Trophoblast cell (in vitro differentiated cells and primary cell): ENCODE data around the gene ZBTB7C.
A peak's percentile ranks its signal among the peaks of the same experiment; 100 is the strongest.

Experiments
- DNase-seq, 2 donors: peaks; one replicate each; pipeline ENCODE4 v3.0.0-alpha.2; 2016
- H2AFZ ChIP-seq: 2 replicates; pipeline ENCODE4 v1.6.1; 2013; ENCODE audit warnings: low read length, moderate library complexity, mild to moderate bottlenecking; ENCODE audit not compliant: insufficient read depth, poor library complexity
- H2AK5ac ChIP-seq: 2 replicates; pipeline ENCODE4 v1.6.1; 2013; ENCODE audit warnings: mild to moderate bottlenecking, low read length
- H2BK120ac ChIP-seq: 2 replicates; pipeline ENCODE4 v1.6.1; 2013; ENCODE audit warnings: low read length, mild to moderate bottlenecking, moderate library complexity; ENCODE audit not compliant: insufficient read depth, poor library complexity
- H2BK12ac ChIP-seq: 2 replicates; pipeline ENCODE4 v1.6.1; 2013; ENCODE audit warnings: mild to moderate bottlenecking, low read length, moderate library complexity
- H2BK5ac ChIP-seq: 2 replicates; pipeline ENCODE4 v1.6.1; 2013; ENCODE audit warnings: low read length, low read depth, moderate library complexity, mild to moderate bottlenecking; ENCODE audit not compliant: poor library complexity
- H3K14ac ChIP-seq: 2 replicates; pipeline ENCODE4 v1.6.1; 2013; ENCODE audit warnings: mild to moderate bottlenecking, low read length
- H3K18ac ChIP-seq: 2 replicates; pipeline ENCODE4 v1.6.1; 2013; ENCODE audit warnings: mild to moderate bottlenecking, low read length
- H3K23ac ChIP-seq: 2 replicates; pipeline ENCODE4 v1.6.1; 2013; ENCODE audit warnings: low read length
- H3K27ac ChIP-seq: 2 replicates; pipeline ENCODE4 v1.5.1; 2013; ENCODE audit warnings: low read depth, mild to moderate bottlenecking, inconsistent platforms, low read length, moderate library complexity
- H3K27me3 ChIP-seq: 2 replicates; pipeline ENCODE4 v1.6.1; 2013; ENCODE audit warnings: inconsistent platforms, mild to moderate bottlenecking, low read length, moderate library complexity; ENCODE audit not compliant: insufficient read depth
- H3K36me3 ChIP-seq, 2 experiments: 1 replicate in 1 of 2; 2 replicates in 1 of 2; pipeline ENCODE4 v1.6.1; 2013; ENCODE audit warnings: low read length in 2 of 2, mild to moderate bottlenecking in 2 of 2, moderate library complexity in 1 of 2; ENCODE audit not compliant: insufficient read depth in 2 of 2, control insufficient read depth in 1 of 2
- H3K4ac ChIP-seq: 2 replicates; pipeline ENCODE4 v1.6.1; 2013; ENCODE audit warnings: low read depth, mild to moderate bottlenecking, low read length, moderate library complexity
- H3K4me1 ChIP-seq, 2 experiments: 1 replicate in 1 of 2; 2 replicates in 1 of 2; pipeline ENCODE4 v1.6.1; 2013; ENCODE audit warnings: low read length in 2 of 2, mild to moderate bottlenecking in 2 of 2, moderate library complexity in 1 of 2; ENCODE audit not compliant: insufficient read depth in 2 of 2, control insufficient read depth in 1 of 2
- H3K4me2 ChIP-seq: 2 replicates; pipeline ENCODE4 v1.6.1; 2013; ENCODE audit warnings: inconsistent platforms, mild to moderate bottlenecking, low read length, moderate library complexity
- H3K4me3 ChIP-seq: 2 replicates; pipeline ENCODE4 v1.5.1; 2013; ENCODE audit warnings: mild to moderate bottlenecking, low read depth, low read length, inconsistent platforms
- H3K79me1 ChIP-seq: one replicate; pipeline ENCODE4 v1.6.1; 2013; ENCODE audit warnings: low read length
- H3K79me2 ChIP-seq: 2 replicates; pipeline ENCODE4 v1.6.1; 2013; ENCODE audit warnings: low read length, mild to moderate bottlenecking; ENCODE audit not compliant: control insufficient read depth, insufficient read depth, poor library complexity
- H3K9ac ChIP-seq: 2 replicates; pipeline ENCODE4 v1.6.1; 2013; ENCODE audit warnings: mild to moderate bottlenecking, low read length
- H3K9me3 ChIP-seq: 2 replicates; pipeline ENCODE4 v1.6.1; 2013; ENCODE audit warnings: low read depth, mild to moderate bottlenecking, control low read depth, inconsistent platforms, low read length; ENCODE audit not compliant: insufficient read depth
- H4K12ac ChIP-seq: 2 replicates; pipeline ENCODE4 v1.6.1; 2013; ENCODE audit warnings: low read depth, mild to moderate bottlenecking, low read length, moderate library complexity
- H4K8ac ChIP-seq: 2 replicates; pipeline ENCODE4 v1.6.1; 2013; ENCODE audit warnings: low read depth, mild to moderate bottlenecking, low read length, moderate library complexity
- H4K91ac ChIP-seq: one replicate; pipeline ENCODE4 v1.6.1; 2013; ENCODE audit warnings: low read depth, mild to moderate bottlenecking, low read length, moderate library complexity
- WGBS: extraction: QIAGEN DNeasy Blood & Tissue Kit; methylation state at CpG from one replicate; pipeline ENCODE4 v1.1.7; 2013; ENCODE audit warnings: missing lambda C conversion rate; ENCODE audit not compliant: insufficient read length, insufficient coverage; ENCODE audit errors: extremely low coverage; 5-methylcytosine and 5-hydroxymethylcytosine counted together

ZBTB7C gene

GRCh38 chr18:48002933-48003365, 406.2 kb downstream of the ZBTB7C start:
- H2BK5ac ChIP-seq = no peak overlapping the region
- no peaks in the 10 kb centered on the region for H3K9me3 ChIP-seq
- no peak overlapping the region for H3K27ac ChIP-seq
- H3K36me3 ChIP-seq = no peaks in the 10 kb centered on the region
- H3K9ac ChIP-seq = no peak overlapping the region
- H3K79me2 ChIP-seq = peaks cover 3% of the 10 kb centered on the region
- no peak overlapping the region for H3K23ac ChIP-seq
- H4K12ac ChIP-seq = no peak overlapping the region
- no peak overlapping the region for H2AFZ ChIP-seq
- no peak overlapping the region for H4K91ac ChIP-seq
- DNase-seq = peak; percentile 96 to 97
- H3K27me3 ChIP-seq = no peaks in the 10 kb centered on the region
- H3K4me1 ChIP-seq = peaks cover 8 to 19% of the 10 kb centered on the region in 2 experiments
- no peak overlapping the region for H2AK5ac ChIP-seq
- H3K14ac ChIP-seq = no peak overlapping the region
- no peak overlapping the region for H3K4ac ChIP-seq
- no peak overlapping the region for H3K4me3 ChIP-seq
- peaks cover 3% of the 10 kb centered on the region for H3K79me1 ChIP-seq
- no peak overlapping the region for H3K4me2 ChIP-seq
- H2BK120ac ChIP-seq = no peak overlapping the region
- WGBS = no CpG with 5 or more reads among the region's 5 CpGs
- H3K18ac ChIP-seq = no peak overlapping the region
- no peak overlapping the region for H2BK12ac ChIP-seq
- H4K8ac ChIP-seq = no peak overlapping the region

- no peaks in the 10 kb centered on the region for H3K79me2 ChIP-seq
- H4K91ac ChIP-seq = no peak overlapping the region
- H2BK12ac ChIP-seq = no peak overlapping the region
- no peak overlapping the region for H3K9ac ChIP-seq
- H3K23ac ChIP-seq = no peak overlapping the region
- H3K4me3 ChIP-seq = no peak overlapping the region
- no peak overlapping the region for H2AK5ac ChIP-seq
- no peaks in the 10 kb centered on the region for H3K27me3 ChIP-seq
- no peak overlapping the region for H3K4me2 ChIP-seq
- H3K14ac ChIP-seq = no peak overlapping the region
- H4K8ac ChIP-seq = no peak overlapping the region
- no peaks in the 10 kb centered on the region for H3K79me1 ChIP-seq
- no peak overlapping the region for H2BK5ac ChIP-seq
- no peak overlapping the region for H2AFZ ChIP-seq
- H3K9me3 ChIP-seq = no peaks in the 10 kb centered on the region
- H3K4me1 ChIP-seq = peaks cover 8 to 14% of the 10 kb centered on the region in 2 experiments
- H3K4ac ChIP-seq = no peak overlapping the region
- DNase-seq = no peak
- H4K12ac ChIP-seq = no peak overlapping the region
- H2BK120ac ChIP-seq = no peak overlapping the region
- no peak overlapping the region for H3K27ac ChIP-seq
- WGBS = no CpG with 5 or more reads among the region's 4 CpGs
- no peaks in the 10 kb centered on the region for H3K36me3 ChIP-seq
- no peak overlapping the region for H3K18ac ChIP-seq
Observed at GRCh38 chr18:48000701-48001100, 408.5 kb downstream of the ZBTB7C start.

GRCh38 chr18:47999801-48000248, 409.4 kb downstream of the ZBTB7C start:
- Histone ChIP-seq H3K79me1 (no peaks in the 10 kb centered on the region), H2BK12ac (no peak overlapping the region), H2BK120ac (no peak overlapping the region), H2BK5ac (no peak overlapping the region), H4K91ac (no peak overlapping the region), H4K8ac (no peak overlapping the region), H3K9me3 (no peaks in the 10 kb centered on the region), H3K79me2 (no peaks in the 10 kb centered on the region), H3K18ac (no peak overlapping the region), H2AK5ac (no peak overlapping the region), H3K23ac (no peak overlapping the region), H2AFZ (no peak overlapping the region), H4K12ac (no peak overlapping the region), H3K14ac (no peak overlapping the region), H3K27ac (no peak overlapping the region), H3K4me3 (no peak overlapping the region), H3K36me3 (no peaks in the 10 kb centered on the region), H3K9ac (no peak overlapping the region), H3K27me3 (no peaks in the 10 kb centered on the region), H3K4me2 (no peak overlapping the region), H3K4ac (no peak overlapping the region), H3K4me1 (peaks cover 8 to 14% of the 10 kb centered on the region in 2 experiments)
- WGBS = no CpG with 5 or more reads among the region's 4 CpGs
- DNase-seq = no peak

GRCh38 chr18:47997338-47997780, 411.8 kb downstream of the ZBTB7C start:
- Histone ChIP-seq H3K79me2 (no peaks in the 10 kb centered on the region), H2BK120ac (no peak overlapping the region), H3K4me3 (peak overlapping the region; percentile 0), H2AK5ac (no peak overlapping the region), H3K9ac (no peak overlapping the region), H3K4ac (no peak overlapping the region), H3K4me1 (peaks cover 0 to 12% of the 10 kb centered on the region in 2 experiments), H3K79me1 (no peaks in the 10 kb centered on the region), H3K23ac (no peak overlapping the region), H4K12ac (no peak overlapping the region), H3K4me2 (no peak overlapping the region), H3K27me3 (no peaks in the 10 kb centered on the region), H2BK12ac (no peak overlapping the region), H3K27ac (no peak overlapping the region), H3K36me3 (no peaks in the 10 kb centered on the region), H2AFZ (no peak overlapping the region), H3K18ac (no peak overlapping the region), H2BK5ac (no peak overlapping the region), H3K9me3 (no peaks in the 10 kb centered on the region), H3K14ac (no peak overlapping the region), H4K8ac (no peak overlapping the region), H4K91ac (no peak overlapping the region)
- no CpG with 5 or more reads among the region's 5 CpGs for WGBS
- DNase-seq = peak; percentile 19 to 37
